Activated CD4-positive, alpha-beta T cell treated with anti-CD3 and anti-CD28 coated beads, Interleukin-2, amount 50 U/mL, for 1 hour (primary cell): ENCODE measurements around the gene DRC3.

Experiments
- DNase-seq: peaks from one replicate; pipeline ENCODE4 v3.0.0-alpha.2; 2020

The DRC3 gene

DNA sequence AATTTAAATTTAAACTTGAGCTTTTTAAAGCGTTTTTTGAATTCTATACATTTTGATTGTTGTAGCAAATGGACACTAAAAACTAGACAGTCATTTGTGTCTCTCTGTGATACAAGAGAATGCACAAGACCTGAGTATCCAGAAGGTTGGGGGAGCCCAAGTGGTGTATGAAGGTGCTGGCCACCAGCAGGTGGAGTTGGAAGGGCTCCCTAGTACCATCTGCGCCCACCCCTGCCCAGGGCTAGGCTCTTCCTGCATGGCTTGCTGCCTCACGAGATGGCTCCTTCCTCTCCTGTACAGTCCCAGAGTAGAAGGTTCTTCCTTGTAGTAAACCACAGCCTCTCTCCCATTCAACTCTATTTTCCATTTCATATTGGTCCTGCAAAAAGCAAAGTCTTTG, 83.6 kb downstream of the DRC3 start:
- DNase-seq: no peak

DNA sequence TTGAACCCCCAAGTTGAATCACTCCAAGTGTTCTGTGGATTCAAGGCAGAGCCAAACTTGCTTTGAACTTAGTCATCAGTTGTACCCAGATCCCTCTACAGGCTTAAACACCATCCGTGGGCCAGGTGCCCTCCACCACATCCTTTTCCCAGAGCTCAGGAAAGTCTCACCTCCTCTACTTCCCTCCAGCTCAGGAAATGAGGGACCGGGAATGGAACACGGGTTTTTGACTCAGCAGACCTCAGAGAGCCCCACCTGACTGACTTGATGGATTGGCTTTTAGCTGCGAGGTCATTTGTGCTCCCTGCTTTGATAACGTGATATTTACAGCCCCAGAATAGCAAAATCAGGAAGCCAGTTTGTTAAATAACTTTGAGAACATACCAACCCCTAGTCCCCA, 86.6 kb downstream of the DRC3 start:
- no peak for DNase-seq

DNA sequence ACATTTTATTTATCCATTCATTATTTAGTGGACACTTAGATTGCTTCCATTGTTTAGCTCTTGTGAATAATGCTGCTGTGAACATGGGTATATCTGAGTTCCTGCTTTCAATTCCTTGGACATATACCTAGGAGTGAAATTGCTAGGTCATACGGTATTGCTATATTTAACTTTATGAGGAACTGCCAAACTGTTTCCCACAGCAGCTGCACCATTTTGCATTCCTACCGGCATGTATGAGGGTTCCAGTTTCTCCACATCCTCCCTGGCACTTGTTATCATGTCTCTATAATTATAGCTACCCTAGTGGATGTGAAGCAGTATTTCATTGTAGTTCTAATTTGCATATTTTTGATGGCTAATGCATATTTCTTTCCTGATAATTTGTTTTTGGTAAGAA, 91.4 kb downstream of the DRC3 start:
- DNase-seq: no peak

- DNase-seq: no peak
Measured at GRCh38 chr17:18065546-18065945, 92.9 kb downstream of the DRC3 start.
